GM19467 (cell line): ENCODE results near the gene FNBP1.
"Not testable (repeated sequence)": the region's sequence is repeated elsewhere in the genome, so short reads cannot be mapped to it uniquely, and the experiment has no call there.

Experiments used
- ATAC-seq: cut with Tn5 transposase; IDR thresholded peaks from one replicate; pipeline ENCODE4 v1.9.1; 2021; ENCODE audit warnings: mild to moderate bottlenecking, moderate library complexity; ENCODE audit not compliant: unreplicated experiment

FNBP1 gene

DNA sequence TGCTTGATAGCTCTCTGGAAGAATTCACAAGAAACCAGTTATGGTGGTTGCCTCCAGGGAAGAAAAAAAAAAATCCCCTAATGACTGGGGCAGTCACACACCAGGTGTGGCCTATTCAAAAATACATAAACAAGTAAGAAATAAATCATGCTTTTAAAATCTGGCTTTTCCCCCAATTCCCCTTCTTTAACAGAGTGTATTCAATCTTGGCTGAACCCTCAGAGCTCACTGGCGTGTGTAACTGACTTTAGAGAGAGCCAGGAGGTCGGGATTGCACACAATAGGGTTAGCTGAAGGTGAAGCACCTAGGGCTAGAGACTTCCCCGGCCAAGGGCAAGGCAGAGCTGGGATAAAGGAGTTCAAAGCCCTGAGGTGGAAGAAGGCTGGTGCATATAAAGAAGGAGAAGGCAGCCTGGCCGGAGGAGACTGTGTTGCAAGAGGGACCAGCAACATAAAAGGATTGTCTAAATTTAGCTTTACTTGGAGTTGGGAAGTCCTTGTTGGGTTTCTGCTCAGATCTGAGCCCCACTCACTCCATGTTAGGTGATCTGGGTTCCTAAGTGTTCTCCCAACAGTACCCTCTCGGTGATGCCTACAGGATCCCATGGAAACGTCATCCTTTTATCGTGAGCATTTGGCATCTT is 19.7 kb downstream of the FNBP1 start:
- no peak for ATAC-seq

DNA sequence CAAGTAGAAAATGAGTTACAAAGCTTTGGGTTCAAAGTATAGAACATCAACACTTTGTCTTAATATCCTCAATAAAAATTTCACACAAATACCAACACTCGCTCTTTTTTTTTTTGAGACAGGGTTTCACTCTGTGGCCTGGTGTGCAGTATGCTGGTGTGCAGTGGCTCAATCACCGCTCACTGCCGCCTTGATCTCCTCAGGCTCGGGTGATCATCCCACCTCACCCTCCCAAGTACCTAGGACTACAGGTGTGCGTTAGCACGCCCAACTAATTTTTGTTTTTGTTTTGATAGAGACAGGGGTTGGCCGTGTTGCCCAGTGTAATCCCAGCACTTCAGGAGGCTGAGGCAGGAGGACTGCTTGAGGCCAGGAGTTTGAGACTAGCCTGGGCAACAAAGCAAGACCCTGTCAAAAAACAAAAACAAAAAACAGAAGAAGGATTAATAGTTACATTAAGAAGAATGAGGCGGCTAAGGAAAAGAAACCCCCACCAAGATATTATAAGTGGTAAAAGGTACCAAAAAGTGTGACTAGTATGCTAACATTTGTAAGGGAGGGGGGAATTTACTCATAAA is 20.3 kb downstream of the FNBP1 start:
- ATAC-seq = no peak

DNA sequence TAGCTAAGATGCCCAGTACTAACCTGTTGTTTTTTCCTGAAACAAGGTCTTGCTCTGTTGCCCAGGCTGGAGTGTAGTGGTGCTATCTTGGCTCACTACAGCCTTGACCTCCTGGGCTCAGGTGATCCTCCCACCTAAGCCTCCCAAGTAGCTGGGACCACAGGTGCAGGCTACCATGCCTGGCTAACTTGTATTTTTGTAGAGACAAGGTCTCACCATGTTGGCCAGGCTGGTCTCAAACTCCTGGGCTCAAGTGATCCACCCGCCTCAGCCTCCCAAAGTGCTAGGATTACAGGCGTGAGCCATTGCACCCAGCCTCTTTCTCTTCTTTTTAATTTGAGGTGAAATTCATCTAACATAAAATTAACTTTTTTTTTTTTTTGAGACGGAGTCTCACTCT is 21.1 kb downstream of the FNBP1 start:
- ATAC-seq = not testable (repeated sequence)

DNA sequence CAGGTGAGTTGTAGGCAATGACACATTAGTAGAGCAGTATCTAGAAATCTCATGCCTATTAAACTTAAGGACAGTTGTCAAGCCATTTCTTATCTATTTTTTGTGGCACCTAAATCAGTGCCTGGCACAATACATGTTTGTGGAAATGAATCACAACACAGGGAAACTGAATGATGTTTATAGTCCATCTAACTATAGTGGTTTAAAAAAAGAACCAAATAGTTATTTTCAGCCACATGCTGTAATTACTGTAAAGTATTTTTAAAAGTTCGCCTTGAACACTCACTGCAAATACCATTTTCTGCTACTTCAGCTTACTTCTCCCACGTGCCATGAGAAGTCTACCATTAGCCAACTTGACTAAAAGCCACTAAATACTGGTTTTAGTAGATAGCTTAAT is 21.9 kb downstream of the FNBP1 start:
- ATAC-seq = no peak

DNA sequence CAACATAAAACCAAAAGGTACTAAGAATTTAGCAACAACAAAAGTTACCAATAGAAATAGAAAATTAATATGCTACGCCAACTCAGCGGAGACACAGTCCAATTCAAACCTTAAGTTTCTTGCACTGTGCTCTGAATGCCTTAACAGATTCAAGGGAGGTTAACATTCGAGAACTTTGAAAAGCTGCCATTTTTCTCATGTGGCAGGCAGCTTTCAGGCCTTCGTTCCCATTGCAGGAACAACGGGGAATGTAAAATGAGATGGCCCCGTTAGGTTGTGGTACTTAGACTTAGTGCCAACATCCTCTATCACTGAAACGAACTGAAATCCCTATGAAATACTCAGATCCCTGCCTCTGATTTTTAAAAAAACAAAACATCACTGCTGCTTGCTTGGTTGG is 22.4 kb downstream of the FNBP1 start:
- ATAC-seq = no peak

DNA sequence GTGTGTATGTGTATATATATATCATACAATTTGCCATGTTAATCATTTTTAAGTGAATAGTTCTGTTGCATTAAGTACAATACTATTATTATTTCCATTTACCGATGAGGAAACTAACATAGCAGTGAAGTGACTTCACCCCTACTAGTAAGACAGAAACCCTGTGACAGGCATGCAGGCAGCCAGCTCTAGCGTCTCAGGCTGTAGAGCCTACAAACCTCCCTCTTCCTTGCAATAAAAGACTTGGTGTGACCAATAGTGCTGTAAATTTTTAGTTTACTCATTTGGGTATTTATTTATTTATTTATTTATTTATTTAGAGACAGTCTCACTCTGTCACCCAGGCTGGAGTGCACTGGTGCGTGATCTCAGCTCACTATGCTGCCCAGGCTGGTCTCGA is 24.7 kb downstream of the FNBP1 start:
- no peak for ATAC-seq

DNA sequence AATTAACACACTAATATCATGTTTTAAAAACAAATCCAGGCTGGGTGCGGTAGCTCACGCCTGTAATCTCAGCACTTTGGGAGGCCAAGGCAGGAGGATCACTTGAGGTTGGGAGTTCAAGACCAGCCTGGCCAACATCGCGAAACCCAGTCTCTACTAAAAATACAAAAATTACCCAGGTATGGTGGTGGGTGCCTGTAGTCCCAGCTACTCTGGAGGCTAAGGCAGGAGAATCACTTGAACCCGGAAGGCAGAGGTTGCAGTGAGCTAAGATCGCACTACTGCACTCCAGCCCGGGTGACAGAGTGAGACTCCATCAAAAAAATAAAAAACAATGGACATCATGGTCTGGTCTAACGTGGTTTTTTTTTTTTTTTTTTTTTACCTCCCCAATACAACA is 25.5 kb downstream of the FNBP1 start:
- ATAC-seq = not testable (repeated sequence)

DNA sequence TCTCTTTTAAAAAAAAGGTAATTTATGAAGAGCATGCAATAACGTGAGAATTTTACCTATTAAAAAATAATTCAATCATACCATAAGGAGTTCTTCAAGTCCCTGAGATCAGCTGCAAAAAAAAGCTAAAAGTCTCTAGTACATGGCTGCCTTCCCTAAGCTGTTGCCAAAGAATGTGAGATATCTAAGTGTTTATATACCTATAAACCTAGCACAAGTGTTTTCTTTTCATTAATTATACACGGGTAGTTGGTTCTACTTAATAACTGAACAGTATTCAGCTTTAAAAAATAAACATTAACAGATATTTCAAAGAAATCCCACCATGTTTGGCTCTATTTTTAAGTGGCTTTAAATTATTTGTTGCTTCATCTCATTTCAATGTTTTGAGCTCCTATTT is 25.9 kb downstream of the FNBP1 start:
- ATAC-seq = no peak

DNA sequence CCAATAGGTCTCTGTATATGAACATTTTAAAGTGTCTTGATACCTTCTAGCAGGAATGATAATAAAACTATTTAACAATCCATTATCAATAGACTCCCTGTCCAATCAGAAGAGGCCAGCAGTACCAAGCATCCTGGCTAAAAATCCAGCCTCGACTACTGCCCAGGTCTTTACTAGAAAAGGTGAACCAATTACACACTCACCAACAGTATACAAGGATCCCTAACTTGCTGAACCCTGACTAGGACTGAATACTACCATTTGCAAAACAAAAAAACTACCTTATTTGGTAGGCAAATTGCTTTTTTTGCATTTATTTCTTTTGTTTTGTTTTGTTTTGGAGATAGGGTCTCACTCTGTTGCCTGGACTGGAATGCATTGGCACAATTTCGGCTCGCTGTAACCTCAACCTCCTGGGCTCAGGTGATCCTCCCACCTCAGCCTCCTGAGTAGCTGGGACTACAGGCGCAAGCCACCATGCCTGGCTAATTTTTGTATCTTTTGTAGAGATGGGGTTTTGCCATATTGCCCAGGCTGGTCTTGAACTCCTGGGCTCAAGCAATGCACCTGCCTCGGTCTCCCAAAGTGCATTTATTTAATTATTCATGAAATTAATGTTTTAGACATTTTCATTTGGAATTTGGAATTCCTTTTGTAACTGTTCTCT is 27.5 kb downstream of the FNBP1 start:
- no peak for ATAC-seq

DNA sequence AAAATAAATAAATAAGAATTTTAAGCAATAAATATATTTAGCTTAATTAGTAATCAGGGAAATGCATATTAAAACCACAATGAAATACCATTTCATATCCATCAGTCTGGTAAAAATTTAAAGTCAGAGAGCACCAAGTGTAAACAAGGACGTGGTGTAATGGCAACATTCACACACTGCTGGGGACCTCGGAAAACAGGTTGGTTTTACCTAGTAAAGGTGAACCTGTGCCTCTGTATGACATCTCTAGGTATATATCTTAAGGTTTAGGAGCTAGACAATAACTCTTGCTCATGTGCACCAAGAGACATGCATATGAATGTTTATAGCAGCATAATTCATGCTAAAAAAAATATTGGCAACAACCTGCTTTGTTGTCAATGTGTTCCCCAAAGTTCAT is 29.7 kb downstream of the FNBP1 start:
- no peak for ATAC-seq

DNA sequence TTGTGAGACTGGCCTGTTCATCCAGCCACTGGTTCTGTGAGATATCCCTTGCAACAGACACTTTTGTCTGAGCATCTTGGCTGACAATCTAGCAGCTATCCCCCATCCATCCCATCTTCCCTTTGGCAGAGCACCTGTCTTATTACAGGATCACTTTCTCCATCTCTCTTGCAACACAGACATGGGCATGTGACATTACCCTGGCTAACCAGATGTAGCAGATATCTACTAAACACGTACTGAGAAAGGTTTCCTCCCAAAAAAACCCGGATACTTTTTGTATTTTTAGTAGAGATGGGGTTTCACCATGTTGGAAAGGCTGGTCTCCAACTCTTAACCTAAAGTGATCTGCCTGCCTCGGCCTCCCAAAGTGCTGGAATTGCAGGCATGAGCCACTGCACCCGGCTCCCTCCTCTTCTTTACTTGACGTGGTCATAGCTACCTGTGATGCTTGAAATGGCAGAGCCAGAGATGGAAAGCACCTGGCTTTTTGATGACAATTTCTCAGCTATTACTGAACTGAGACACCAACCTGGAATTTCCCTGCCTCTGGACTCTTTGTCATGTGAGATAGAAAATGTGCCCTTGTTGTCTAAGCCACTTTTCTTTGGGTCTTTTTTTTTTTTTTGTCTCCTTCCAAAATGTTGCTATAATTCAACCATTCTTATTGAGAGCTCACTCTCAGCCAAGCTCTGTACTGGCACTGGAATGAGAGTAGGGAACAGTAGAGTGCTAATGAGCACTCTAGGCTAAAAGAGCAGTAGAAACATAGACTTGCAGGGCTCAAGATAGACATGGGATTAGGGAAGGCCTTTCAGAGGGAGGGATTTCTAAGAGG is 32.6 kb downstream of the FNBP1 start:
- no peak for ATAC-seq

DNA sequence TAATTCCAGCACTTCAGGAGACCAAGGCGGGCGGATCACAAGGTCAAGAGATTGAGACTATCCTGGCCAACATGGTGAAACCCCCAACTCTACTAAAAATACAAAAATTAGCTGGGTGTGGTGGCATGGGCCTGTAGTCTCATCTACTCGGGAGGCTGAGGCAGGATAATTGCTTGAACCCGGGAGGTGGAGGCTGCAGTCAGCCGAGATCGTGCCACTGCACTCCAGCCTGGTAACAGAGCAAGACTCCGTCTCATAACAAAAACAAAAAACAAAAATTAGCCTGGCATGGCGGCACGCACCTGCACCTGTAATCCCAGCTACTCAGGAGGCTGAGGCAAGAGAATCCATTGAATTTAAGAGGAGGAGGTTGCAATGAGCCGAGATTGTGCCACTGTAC is 33.4 kb downstream of the FNBP1 start:
- not testable (repeated sequence) for ATAC-seq

DNA sequence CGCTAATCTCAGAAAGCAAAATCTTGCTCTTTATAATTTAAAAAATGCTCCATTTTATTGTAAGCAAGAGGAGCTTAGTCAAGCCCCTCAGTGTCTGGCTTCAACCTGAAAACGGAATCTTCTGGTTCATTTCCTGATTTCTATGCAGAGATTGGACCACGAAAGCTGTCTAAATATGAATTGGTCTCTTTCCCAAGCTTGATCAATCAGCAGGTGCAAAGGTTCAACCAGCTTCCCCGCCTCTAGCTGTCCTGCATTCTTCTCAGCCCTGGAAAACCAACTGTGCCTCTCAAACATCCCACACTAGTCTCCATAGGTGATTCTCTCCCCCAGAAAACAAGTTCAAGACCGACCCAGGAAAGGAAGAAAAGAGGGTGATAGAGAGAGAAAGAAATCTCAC is 34.5 kb downstream of the FNBP1 start:
- no peak for ATAC-seq

DNA sequence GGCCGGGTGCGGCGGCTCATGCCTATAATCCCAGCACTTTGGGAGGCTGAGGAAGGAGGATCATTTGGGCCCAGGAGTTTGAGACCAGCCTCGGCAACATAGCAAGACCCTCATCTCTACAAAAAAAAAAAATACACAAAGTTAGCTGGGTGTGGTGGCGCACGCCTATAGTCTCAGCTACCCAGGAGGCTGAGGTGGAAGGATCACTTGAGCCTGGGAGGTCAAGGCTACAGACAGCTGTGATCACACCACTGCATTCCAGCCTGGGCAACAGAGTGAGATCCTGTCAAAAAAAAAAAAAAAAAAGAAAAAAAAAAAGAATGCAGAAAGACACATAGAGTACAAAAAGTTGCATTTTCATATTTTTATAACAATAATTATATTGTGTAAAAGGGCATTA is 36.0 kb downstream of the FNBP1 start:
- ATAC-seq = not testable (repeated sequence)

DNA sequence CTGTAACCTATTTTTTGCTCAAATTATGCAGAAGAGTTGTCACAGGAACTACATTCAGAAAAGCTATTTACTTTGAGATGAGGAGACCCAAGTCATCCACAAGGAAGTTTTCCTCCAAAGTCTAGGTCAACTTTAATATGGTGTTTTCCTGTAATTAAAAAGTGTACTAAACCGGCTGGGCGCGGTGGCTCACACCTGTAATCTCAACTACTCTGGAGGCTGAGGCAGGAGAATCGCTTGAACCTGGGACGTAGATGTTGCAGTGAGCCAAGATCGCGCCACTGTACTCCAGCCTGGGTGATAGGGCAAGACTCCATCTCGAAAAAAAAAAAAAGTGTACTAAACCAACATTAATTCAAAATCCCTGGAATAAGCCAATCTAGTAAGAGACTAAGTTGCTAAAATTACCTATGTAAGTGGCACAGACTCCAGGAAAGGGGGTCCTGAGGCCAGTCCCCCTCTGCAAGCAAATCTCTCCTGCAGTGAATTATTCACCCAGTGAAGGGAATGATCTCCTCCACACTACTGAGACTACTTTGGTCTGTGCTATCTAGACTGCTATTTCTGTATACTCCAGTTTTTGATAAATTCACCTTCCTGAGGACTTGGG is 38.9 kb downstream of the FNBP1 start:
- no peak for ATAC-seq

DNA sequence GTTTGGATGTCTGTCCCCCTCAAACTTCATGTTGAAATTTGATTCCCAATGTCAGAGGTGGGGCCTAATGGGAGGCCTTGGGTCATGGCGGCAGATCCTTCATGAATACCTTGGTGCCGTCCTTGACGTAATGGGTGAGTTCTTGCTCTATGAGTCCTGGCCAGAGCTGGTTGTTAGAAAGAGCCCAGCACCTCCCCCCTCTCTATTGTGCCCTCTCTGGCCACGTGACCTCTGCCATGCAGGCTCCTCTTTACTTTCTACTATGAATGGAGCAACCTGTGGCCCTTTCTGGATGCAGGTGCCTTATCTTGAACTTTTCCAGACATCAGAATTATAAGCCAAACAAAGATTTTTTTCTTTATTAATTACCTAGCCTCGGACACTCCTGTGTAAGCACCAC is 40.7 kb downstream of the FNBP1 start:
- no peak for ATAC-seq

DNA sequence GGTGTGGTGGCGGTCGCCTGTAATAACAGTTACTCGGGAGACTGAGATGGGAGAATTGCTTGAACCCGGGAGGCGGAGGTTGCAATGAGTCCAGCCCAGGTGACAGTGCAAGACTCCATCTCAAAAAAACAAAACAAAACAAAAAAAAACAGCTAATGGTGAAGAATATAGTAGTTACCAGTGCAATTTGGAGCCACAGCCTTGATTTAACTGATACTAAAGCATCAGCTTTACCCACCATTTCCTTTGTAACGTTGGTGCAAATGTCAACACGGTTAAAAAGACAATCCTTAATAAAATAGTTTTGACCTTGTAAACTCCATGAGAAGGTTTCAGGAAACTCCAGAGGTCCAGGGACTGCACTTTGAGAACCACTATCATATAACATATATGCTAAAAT is 41.8 kb downstream of the FNBP1 start:
- ATAC-seq = no peak

DNA sequence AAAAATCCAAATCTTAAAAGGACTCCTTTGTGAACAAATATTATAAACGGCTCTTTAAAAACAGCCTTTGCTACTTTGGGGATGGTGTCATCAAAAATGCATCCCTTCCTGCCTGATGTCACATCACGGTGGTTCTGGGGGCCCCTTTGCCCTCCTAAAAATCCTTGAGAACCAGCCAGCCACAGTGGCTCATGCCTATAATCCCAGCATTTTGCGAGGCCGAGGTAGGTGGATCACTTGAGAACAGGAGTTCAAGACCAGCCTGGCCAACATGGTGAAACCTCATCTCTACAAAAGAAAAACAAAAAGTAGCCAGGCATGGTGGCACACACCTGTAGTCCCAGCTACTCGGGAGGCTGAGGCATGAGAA is 43.9 kb downstream of the FNBP1 start:
- ATAC-seq = no peak

DNA sequence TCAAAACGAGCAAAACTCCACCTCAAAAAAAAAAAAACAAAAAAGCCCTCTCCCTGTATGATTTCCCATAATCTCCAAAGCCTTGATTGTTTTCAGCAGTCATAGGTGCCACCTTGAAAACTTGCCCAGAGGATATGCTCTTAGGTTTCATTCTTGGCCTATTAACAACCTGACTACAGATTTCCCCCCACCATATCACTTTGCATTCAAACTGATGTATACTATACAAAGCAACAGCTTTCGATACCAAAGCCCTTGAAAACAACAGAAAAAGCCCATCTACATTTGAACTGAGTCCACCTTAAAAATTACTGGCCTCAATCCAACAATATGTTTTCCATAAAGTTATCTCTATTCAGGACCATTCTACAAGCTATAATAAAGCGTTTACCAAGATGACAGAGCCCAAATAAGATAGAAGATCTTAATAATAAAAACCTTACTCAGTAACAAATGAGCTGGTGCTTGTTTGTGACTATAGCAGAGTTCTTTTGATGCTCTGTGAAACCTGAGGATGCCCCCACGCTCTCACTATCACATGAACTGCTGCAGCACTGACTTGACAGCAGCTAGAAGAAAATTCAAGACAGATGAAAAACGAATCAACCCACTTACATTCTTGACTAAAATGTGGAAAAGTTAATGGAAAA is 44.4 kb downstream of the FNBP1 start:
- ATAC-seq = no peak

DNA sequence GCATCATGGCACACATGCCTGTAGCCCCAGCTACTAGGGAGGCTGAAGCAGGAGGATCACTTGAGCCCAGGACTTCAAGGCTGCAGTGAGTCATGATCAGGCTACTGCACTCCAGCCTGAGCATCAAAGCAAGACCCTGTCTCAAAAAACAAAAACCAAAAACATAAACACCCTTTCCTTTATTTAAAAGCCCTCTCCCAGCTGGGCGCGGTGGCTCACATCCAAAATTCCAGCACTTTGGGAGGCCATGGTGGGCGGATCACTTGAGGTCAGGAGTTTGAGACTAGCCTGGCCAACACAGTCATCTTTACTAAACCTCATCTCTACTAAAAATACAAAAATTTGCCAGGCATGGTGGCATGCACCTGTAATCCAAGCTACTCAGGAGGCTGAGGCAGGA is 45.3 kb downstream of the FNBP1 start:
- ATAC-seq = not testable (repeated sequence)
